Astrocyte of the spinal cord (primary cell): Measurements from ENCODE around the gene SYT9.

Experiments
- DNase-seq: peaks from one replicate; pipeline ENCODE4 v3.0.0; 2011; ENCODE audit warnings: low read depth, low spot score
- H3K4me3 ChIP-seq: 2 replicates; pipeline ENCODE4 v1.5.1; 2011; ENCODE audit warnings: low read depth, mild to moderate bottlenecking, low read length, moderate library complexity
- in situ Hi-C: cut with HindIII; loops from 2 replicates; pipeline ENCODE4 v1.10.0; 2017; ENCODE audit warnings: low sequenced_read_pairs
- TF ChIP-seq, protein P1 (sequence below): IDR thresholded peaks from 2 replicates; pipeline ENCODE4 v1.5.1; 2012; ENCODE audit warnings: low read depth, mild to moderate bottlenecking, low read length, inconsistent platforms

SYT9 gene

GRCh38 chr11:7422544-7423331, 171.0 kb downstream of the SYT9 start:
- TF ChIP-seq, protein P1, sequence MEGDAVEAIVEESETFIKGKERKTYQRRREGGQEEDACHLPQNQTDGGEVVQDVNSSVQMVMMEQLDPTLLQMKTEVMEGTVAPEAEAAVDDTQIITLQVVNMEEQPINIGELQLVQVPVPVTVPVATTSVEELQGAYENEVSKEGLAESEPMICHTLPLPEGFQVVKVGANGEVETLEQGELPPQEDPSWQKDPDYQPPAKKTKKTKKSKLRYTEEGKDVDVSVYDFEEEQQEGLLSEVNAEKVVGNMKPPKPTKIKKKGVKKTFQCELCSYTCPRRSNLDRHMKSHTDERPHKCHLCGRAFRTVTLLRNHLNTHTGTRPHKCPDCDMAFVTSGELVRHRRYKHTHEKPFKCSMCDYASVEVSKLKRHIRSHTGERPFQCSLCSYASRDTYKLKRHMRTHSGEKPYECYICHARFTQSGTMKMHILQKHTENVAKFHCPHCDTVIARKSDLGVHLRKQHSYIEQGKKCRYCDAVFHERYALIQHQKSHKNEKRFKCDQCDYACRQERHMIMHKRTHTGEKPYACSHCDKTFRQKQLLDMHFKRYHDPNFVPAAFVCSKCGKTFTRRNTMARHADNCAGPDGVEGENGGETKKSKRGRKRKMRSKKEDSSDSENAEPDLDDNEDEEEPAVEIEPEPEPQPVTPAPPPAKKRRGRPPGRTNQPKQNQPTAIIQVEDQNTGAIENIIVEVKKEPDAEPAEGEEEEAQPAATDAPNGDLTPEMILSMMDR, result no peak
- in situ Hi-C loops, result no loop called here
- DNase-seq, result no peak
- no peak overlapping the region for H3K4me3 ChIP-seq

DNA sequence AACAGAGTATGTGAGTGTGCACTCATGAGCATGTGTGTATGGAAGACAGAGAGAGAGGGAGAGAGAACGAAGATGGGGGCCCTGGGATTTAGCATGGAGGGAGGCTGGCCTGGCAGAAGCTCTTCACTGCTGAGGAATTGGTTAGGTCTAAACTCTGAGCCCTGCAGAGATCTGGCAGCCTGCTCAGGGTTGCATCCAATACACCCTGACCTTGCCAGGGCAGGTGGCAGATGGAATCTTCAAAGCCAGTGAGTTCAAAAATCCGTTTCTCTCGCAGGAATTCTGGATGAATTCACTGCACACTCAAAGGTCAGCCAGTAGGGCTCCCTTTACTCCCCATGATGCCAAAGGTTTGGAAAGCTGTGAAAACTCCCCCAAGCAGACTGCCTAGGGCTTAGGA, 172.2 kb downstream of the SYT9 start:
- no peak for DNase-seq
- TF ChIP-seq, protein P1, result no peak
- no peak overlapping the region for H3K4me3 ChIP-seq
- in situ Hi-C loops, result no loop called here

- no peak for DNase-seq
- H3K4me3 ChIP-seq, result no peak overlapping the region
- in situ Hi-C loops, result no loop called here
- TF ChIP-seq, protein P1, result no peak
Observed at GRCh38 chr11:7427733-7428132, 176.0 kb downstream of the SYT9 start.

DNA sequence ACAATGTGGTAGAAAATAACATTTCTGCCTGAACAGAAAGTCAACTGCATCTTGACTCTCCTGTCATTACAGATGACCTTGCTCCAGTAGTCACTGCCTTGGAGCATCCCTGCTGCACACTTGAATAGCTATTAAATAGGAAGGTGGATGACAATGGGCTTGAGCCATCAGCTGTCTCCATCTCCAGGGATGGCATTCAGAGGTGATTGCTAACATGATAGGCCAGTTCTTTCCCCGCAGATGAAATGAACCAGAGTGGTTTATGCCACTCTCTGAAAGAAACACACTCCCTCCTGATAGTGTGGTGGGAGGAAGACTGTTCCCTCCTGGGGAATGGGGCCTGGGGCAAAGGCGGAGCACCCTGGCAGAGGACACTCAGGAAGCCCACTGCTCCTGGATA, 176.5 kb downstream of the SYT9 start:
- no peak overlapping the region for H3K4me3 ChIP-seq
- TF ChIP-seq, protein P1, result no peak
- in situ Hi-C loops, result no loop called here
- no peak for DNase-seq

DNA sequence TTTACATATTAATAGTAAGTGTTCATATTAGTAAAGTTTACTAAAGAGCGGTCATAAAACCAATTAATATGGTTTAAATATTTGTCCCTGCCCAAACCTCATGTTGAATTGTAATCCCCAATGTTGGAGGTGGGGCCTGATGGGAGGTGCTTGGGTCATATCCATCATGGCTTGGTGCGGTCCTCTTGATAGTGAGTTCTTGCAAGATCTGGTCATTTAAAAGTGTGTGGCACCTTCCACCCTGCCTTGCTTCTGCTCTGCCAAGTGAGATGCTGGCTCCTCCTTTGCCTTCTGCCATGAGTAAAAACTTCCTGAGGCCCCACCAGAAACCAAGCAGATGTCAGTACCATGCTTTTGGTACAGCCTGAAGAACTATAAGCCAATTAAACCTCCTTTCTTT, 178.8 kb downstream of the SYT9 start:
- H3K4me3 ChIP-seq, result no peak overlapping the region
- no peak for DNase-seq
- TF ChIP-seq, protein P1, result no peak
- in situ Hi-C loops, result no loop called here

DNA sequence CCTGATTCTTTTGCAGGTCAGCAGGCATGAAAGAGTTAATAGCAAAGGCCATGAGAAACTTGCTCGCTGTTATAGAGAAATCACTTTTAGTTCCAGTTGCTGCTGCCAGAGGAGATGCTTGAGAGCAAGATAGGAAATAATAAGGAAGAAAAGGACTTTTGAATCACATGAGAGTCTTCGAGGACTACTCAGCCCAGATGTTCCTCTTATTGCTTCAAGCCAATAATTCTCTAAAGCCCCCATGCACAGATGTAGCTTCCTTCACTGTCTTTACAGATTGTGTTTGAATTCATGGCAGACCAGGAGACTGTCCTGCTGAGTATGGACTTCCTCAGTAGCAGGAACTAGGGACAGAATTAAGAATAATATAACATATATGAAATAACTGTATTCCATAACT, 183.5 kb downstream of the SYT9 start:
- no peak for DNase-seq
- TF ChIP-seq, protein P1, result no peak
- H3K4me3 ChIP-seq, result no peak overlapping the region
- in situ Hi-C loops, result no loop called here
